SJSA1 (cell line): ENCODE measurements around the gene KDM6A. TPM values are rescaled to one million over a fixed set of nuclear protein-coding genes. Genes with fewer than 3 reads are reported as not detected.
A peak's percentile ranks its signal among the peaks of the same experiment; 100 is the strongest.
"Not testable (repeated sequence)": the region's sequence is repeated elsewhere in the genome, so short reads cannot be mapped to it uniquely, and the experiment has no call there.

Experiments
- DNase-seq, 2 experiments: peaks; one replicate each; pipeline ENCODE4 v3.0.0-alpha.2; 2015 to 2020; ENCODE audit warnings: low spot score in 2 of 2, low read depth in 1 of 2
- H3K27ac ChIP-seq: fragments of 250-450 bp; sonication (Bioruptor Pico); 2 replicates; pipeline ENCODE4 v1.5.1; 2020; ENCODE audit warnings: mild to moderate bottlenecking, moderate library complexity
- H3K27me3 ChIP-seq: fragments of 250-450 bp; sonication (Bioruptor Pico); replicated peaks from 2 replicates; pipeline ENCODE4 v1.5.1; 2020; ENCODE audit warnings: mild to moderate bottlenecking, moderate library complexity
- H3K36me3 ChIP-seq: fragments of 250-450 bp; sonication (Bioruptor Pico); 2 replicates; pipeline ENCODE4 v1.5.1; 2020; ENCODE audit warnings: mild to moderate bottlenecking
- H3K4me1 ChIP-seq: fragments of 250-450 bp; sonication (Bioruptor Pico); replicated peaks from 2 replicates; pipeline ENCODE4 v1.6.1; 2021; ENCODE audit warnings: mild to moderate bottlenecking
- H3K4me3 ChIP-seq: fragments of 250-450 bp; sonication (Bioruptor Pico); 2 replicates; pipeline ENCODE4 v1.5.1; 2020; ENCODE audit warnings: mild to moderate bottlenecking
- H3K9me3 ChIP-seq: fragments of 250-450 bp; sonication (Bioruptor Pico); replicated peaks from 2 replicates; pipeline ENCODE4 v1.5.1; 2020; ENCODE audit warnings: mild to moderate bottlenecking
- total RNA-seq: library from RNA; depleted of rRNA; stranded (reverse); fragments of >200 nt; shearing (Covaris generic); gene quantifications from 2 replicates; pipeline ENCODE4 v1.2.3, GENCODE V29; 2014

KDM6A gene
- total RNA-seq, 1 experiment from 2014 or later: 20.8 TPM

GRCh38 chrX:44915361-44915868 is 42.4 kb downstream of the KDM6A start:
- Histone ChIP-seq H3K4me1 (peaks cover 13% of the 10 kb centered on the region), H3K36me3 (no peaks in the 10 kb centered on the region), H3K4me3 (peak overlapping the region; percentile 27), H3K27ac (peak overlapping the region; percentile 54), H3K9me3 (no peaks in the 10 kb centered on the region), H3K27me3 (no peaks in the 10 kb centered on the region)
- peak in 1 of 2 experiments; percentile 11 for DNase-seq

GRCh38 chrX:44918722-44919121 is 45.7 kb downstream of the KDM6A start:
- no peak overlapping the region for H3K4me3 ChIP-seq
- no peak overlapping the region for H3K27ac ChIP-seq
- DNase-seq: no peak
- H3K4me1 ChIP-seq: peaks cover 13% of the 10 kb centered on the region
- no peaks in the 10 kb centered on the region for H3K9me3 ChIP-seq
- H3K36me3 ChIP-seq: no peaks in the 10 kb centered on the region
- H3K27me3 ChIP-seq: no peaks in the 10 kb centered on the region

- Histone ChIP-seq H3K27me3 (no peaks in the 10 kb centered on the region), H3K4me1 (no peaks in the 10 kb centered on the region), H3K4me3 (no peak overlapping the region), H3K9me3 (no peaks in the 10 kb centered on the region), H3K36me3 (no peaks in the 10 kb centered on the region), H3K27ac (no peak overlapping the region)
- no peak for DNase-seq
Observed at GRCh38 chrX:44922980-44923379, 50.0 kb downstream of the KDM6A start.

DNA sequence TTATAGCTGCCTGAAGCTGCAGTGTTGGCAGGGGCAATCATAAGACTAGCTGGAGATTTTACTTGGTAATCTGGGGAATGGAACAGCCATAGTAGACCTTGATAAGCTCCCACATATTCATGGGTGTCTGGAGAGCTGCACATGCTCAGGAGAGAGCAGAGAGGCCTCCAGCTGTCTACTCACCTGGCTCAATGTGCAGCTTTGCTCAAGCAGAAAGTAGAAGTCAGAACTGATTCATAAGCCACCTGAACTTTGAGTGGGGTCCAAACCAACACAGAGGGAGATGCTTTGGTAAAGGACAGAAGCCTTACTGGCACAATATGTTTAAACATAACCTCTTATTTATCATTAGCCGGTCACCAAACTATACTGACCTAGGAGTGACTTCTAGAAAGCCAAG is 54.4 kb downstream of the KDM6A start:
- Histone ChIP-seq H3K36me3 (no peaks in the 10 kb centered on the region), H3K27ac (no peak overlapping the region), H3K4me3 (no peak overlapping the region), H3K9me3 (no peaks in the 10 kb centered on the region), H3K4me1 (no peaks in the 10 kb centered on the region), H3K27me3 (no peaks in the 10 kb centered on the region)
- DNase-seq: no peak

GRCh38 chrX:44931441-44931973 is 58.5 kb downstream of the KDM6A start:
- no peak for DNase-seq
- Histone ChIP-seq H3K4me3 (no peak overlapping the region), H3K4me1 (no peaks in the 10 kb centered on the region), H3K36me3 (no peaks in the 10 kb centered on the region), H3K9me3 (no peaks in the 10 kb centered on the region), H3K27me3 (no peaks in the 10 kb centered on the region), H3K27ac (no peak overlapping the region)

- no peak overlapping the region for H3K4me3 ChIP-seq
- DNase-seq: no peak
- no peak overlapping the region for H3K27ac ChIP-seq
Observed at GRCh38 chrX:44935172-44935571, 62.2 kb downstream of the KDM6A start.

DNA sequence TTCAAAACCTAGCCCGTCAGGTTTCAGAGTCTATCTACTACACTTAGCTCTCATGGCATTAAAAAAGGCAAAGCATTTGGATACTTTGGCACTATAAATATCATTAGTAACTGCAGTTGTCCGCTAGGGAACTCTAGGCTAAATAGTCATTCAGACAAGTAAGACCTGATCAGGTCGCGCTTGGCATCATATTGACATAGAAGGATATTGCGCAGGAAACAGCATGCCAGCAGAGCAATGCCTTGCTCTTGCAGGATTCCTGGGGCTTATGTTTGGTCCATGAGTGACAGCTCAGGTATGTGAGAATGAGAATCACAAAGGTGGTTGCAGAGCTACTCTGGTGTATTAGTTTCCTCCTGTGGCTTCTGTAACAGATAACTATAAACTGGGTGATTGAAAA is 62.7 kb downstream of the KDM6A start:
- Histone ChIP-seq H3K36me3 (no peaks in the 10 kb centered on the region), H3K27ac (no peak overlapping the region), H3K4me3 (no peak overlapping the region), H3K4me1 (no peaks in the 10 kb centered on the region), H3K9me3 (no peaks in the 10 kb centered on the region), H3K27me3 (no peaks in the 10 kb centered on the region)
- no peak for DNase-seq

More at GRCh38 chrX:44935172-44935571, 62.2 kb downstream of the KDM6A start:
- H3K4me1 ChIP-seq: no peaks in the 10 kb centered on the region
- no peaks in the 10 kb centered on the region for H3K27me3 ChIP-seq
- no peaks in the 10 kb centered on the region for H3K9me3 ChIP-seq
- no peaks in the 10 kb centered on the region for H3K36me3 ChIP-seq

DNA sequence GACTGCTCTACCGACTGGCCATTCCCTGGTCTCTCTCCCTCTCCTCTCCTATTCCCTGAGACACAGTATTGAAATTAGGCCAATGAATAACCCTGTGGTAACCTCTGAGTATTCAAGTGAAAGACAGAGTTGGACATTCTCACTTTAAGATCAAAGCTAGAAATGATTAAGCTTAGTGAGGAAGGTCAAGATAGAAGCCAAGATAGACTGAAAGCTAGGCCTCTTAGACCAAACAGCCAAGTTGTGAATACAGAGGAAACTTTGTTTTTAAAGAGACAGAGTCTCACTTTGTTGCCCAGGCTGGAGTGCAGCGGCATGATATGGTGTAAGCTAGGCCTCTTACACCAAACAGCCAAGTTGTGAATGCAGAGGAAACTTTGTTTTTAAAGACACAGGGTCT is 64.6 kb downstream of the KDM6A start:
- Histone ChIP-seq H3K9me3 (no peaks in the 10 kb centered on the region), H3K4me1 (no peaks in the 10 kb centered on the region), H3K36me3 (no peaks in the 10 kb centered on the region), H3K27ac (no peak overlapping the region), H3K27me3 (no peaks in the 10 kb centered on the region), H3K4me3 (no peak overlapping the region)
- DNase-seq: no peak

- Histone ChIP-seq H3K4me1 (no peaks in the 10 kb centered on the region), H3K27me3 (no peaks in the 10 kb centered on the region), H3K27ac (no peak overlapping the region), H3K9me3 (no peaks in the 10 kb centered on the region), H3K36me3 (no peaks in the 10 kb centered on the region), H3K4me3 (no peak overlapping the region)
- DNase-seq: no peak
Observed at GRCh38 chrX:44938111-44938510, 65.1 kb downstream of the KDM6A start.

DNA sequence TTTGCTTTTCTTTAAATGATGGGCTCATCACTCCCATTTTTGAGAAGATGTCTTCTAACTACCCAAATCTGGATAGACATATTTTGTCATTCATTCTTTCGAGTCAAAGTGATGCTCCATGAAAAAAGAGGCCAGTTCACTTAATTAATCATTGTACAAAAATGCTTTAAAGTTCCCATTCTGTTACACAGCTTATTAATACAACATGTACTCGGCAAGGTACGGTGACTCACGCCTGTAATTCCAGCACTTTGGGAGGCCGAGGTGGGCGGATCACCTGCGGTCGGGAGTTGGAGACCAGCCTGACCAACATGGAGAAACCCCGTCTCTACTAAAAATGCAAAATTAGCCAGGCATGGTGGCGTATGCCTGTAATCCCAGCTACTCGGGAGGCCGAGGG is 67.6 kb downstream of the KDM6A start:
- not testable (repeated sequence) for H3K27me3 ChIP-seq, DNase-seq, H3K4me1 ChIP-seq, H3K9me3 ChIP-seq, H3K27ac ChIP-seq, H3K36me3 ChIP-seq, H3K4me3 ChIP-seq

GRCh38 chrX:44943007-44943406 is 70.0 kb downstream of the KDM6A start:
- no peak overlapping the region for H3K4me3 ChIP-seq
- no peaks in the 10 kb centered on the region for H3K9me3 ChIP-seq
- no peak for DNase-seq
- no peaks in the 10 kb centered on the region for H3K27me3 ChIP-seq
- H3K27ac ChIP-seq: no peak overlapping the region
- peaks cover under 1% of the 10 kb centered on the region for H3K4me1 ChIP-seq
- no peaks in the 10 kb centered on the region for H3K36me3 ChIP-seq

DNA sequence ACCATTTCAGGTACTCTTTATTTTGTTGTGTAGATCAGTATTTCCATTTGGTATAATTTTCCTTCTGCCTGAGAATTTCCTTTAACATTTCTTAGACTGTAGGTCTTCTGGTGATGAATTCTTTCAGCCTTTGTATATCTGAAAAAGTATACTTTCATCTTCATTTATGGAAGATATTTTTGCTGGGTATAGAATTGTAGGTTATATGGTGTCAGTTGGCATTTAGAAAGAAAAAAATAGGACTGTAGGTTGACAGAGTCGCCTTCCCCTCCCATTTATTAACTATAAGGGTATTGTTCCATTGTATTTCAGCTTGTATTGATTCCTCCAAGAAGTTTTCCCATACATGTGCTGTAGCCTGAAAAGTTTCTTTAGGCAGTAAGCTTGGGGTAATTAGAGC is 71.9 kb downstream of the KDM6A start:
- Histone ChIP-seq H3K9me3 (no peaks in the 10 kb centered on the region), H3K27ac (no peak overlapping the region), H3K27me3 (no peaks in the 10 kb centered on the region), H3K36me3 (no peaks in the 10 kb centered on the region), H3K4me1 (peaks cover 15% of the 10 kb centered on the region), H3K4me3 (no peak overlapping the region)
- DNase-seq: no peak

GRCh38 chrX:44945736-44946135 is 72.7 kb downstream of the KDM6A start:
- H3K4me3 ChIP-seq: no peak overlapping the region
- H3K9me3 ChIP-seq: no peaks in the 10 kb centered on the region
- DNase-seq: no peak
- H3K27me3 ChIP-seq: no peaks in the 10 kb centered on the region
- peaks cover 22% of the 10 kb centered on the region for H3K4me1 ChIP-seq
- H3K27ac ChIP-seq: no peak overlapping the region
- H3K36me3 ChIP-seq: no peaks in the 10 kb centered on the region

- DNase-seq: no peak
- no peaks in the 10 kb centered on the region for H3K9me3 ChIP-seq
Observed at GRCh38 chrX:44946771-44947170, 73.8 kb downstream of the KDM6A start.

DNA sequence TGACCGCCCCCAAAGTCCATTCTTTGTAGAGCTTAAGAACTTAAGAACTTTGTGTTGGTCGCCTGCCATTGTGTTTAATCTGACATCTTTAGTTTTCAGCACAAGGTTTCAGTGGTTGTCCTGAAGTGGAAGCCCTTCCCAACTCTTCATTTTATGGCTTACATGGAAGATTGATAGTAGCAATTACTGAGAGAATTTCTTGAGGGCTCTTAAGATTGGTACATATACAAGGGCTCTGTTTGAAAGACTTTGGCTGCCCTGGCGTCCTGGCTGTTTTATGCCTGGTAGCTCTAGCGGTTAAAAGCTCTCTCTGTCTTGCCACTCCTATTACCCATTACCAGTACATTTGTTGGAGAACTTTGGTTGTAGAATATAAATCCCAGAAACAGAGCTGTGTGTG is 75.0 kb downstream of the KDM6A start:
- no peak overlapping the region for H3K27ac ChIP-seq
- H3K36me3 ChIP-seq: no peaks in the 10 kb centered on the region
- no peak overlapping the region for H3K4me3 ChIP-seq
- no peak for DNase-seq
- H3K4me1 ChIP-seq: peaks cover 29% of the 10 kb centered on the region
- H3K27me3 ChIP-seq: no peaks in the 10 kb centered on the region
- no peaks in the 10 kb centered on the region for H3K9me3 ChIP-seq

More at GRCh38 chrX:44946771-44947170, 73.8 kb downstream of the KDM6A start:
- peaks cover 29% of the 10 kb centered on the region for H3K4me1 ChIP-seq
- no peak overlapping the region for H3K4me3 ChIP-seq
- H3K27me3 ChIP-seq: no peaks in the 10 kb centered on the region
- no peaks in the 10 kb centered on the region for H3K36me3 ChIP-seq
- H3K27ac ChIP-seq: no peak overlapping the region
